GM21786 (cell line): Measurements from ENCODE around the gene RBBP8NL.

Experiments used
- ATAC-seq: cut with Tn5 transposase; IDR thresholded peaks from one replicate; pipeline ENCODE4 v1.9.1; 2021; ENCODE audit not compliant: unreplicated experiment

RBBP8NL gene

GRCh38 chr20:62422636-62423325 is 4.6 kb downstream of the RBBP8NL start:
- ATAC-seq, result no peak

GRCh38 chr20:62421716-62421990 is 5.7 kb downstream of the RBBP8NL start:
- no peak for ATAC-seq

- ATAC-seq, result no peak
Measured at GRCh38 chr20:62420846-62421715, 6.3 kb downstream of the RBBP8NL start.

GRCh38 chr20:62419759-62420158 is 7.6 kb downstream of the RBBP8NL start:
- ATAC-seq, result no peak

- no peak for ATAC-seq
Measured at GRCh38 chr20:62418709-62419487, 8.4 kb downstream of the RBBP8NL start.

GRCh38 chr20:62417981-62418708 is 9.2 kb downstream of the RBBP8NL start:
- no peak for ATAC-seq

- no peak for ATAC-seq
Measured at GRCh38 chr20:62416651-62417637, 10.4 kb downstream of the RBBP8NL start.

GRCh38 chr20:62415354-62416111 is 11.8 kb downstream of the RBBP8NL start:
- ATAC-seq, result no peak

GRCh38 chr20:62413896-62414481 is 13.3 kb downstream of the RBBP8NL start:
- ATAC-seq, result no peak

- no peak for ATAC-seq
Measured at GRCh38 chr20:62413025-62413570, 14.2 kb downstream of the RBBP8NL start.

- ATAC-seq, result no peak
Measured at GRCh38 chr20:62412194-62413024, 14.9 kb downstream of the RBBP8NL start.

GRCh38 chr20:62411479-62412193 is 15.7 kb downstream of the RBBP8NL start:
- no peak for ATAC-seq

- ATAC-seq, result no peak
Measured at GRCh38 chr20:62410746-62411478, 16.4 kb downstream of the RBBP8NL start.

GRCh38 chr20:62409931-62410745 is 17.2 kb downstream of the RBBP8NL start:
- ATAC-seq, result no peak

- no peak for ATAC-seq
Measured at GRCh38 chr20:62409086-62409853, 18.1 kb downstream of the RBBP8NL start.
